ENCODE results near the gene PLXNA3. TPM values are rescaled to one million over a fixed set of nuclear protein-coding genes. Genes with fewer than 3 reads are reported as not detected.

The PLXNA3 gene
- polyA plus RNA-seq, 10 donors: 29.4 to 55.6 (median 33.2) TPM

GRCh38 chrX:154457491-154458115 lies 478 bp upstream of the PLXNA3 start:
- peak in 2 of 3 donors; percentile 40 for DNase-seq

- DNase-seq: peak in 1 of 3 donors; percentile 22
Observed at GRCh38 chrX:154458954-154459778, 1.1 kb downstream of the PLXNA3 start.

- DNase-seq: no peak
Observed at GRCh38 chrX:154459832-154460231, 1.8 kb downstream of the PLXNA3 start.

GRCh38 chrX:154460326-154460725 lies 2.2 kb downstream of the PLXNA3 start:
- DNase-seq: no peak

- DNase-seq: no peak
Observed at GRCh38 chrX:154462396-154462795, 4.3 kb downstream of the PLXNA3 start.

GRCh38 chrX:154463611-154464220 lies 5.6 kb downstream of the PLXNA3 start:
- DNase-seq: no peak

- DNase-seq: no peak
Observed at GRCh38 chrX:154464806-154465365, 6.8 kb downstream of the PLXNA3 start.

- DNase-seq: no peak
Observed at GRCh38 chrX:154465601-154466000, 7.5 kb downstream of the PLXNA3 start.

GRCh38 chrX:154466036-154466435 lies 8.0 kb downstream of the PLXNA3 start:
- DNase-seq: no peak

- no peak for DNase-seq
Observed at GRCh38 chrX:154466907-154467306, 8.8 kb downstream of the PLXNA3 start.

- DNase-seq: no peak
Observed at GRCh38 chrX:154467556-154467955, 9.5 kb downstream of the PLXNA3 start.

GRCh38 chrX:154468217-154468616 lies 10.1 kb downstream of the PLXNA3 start:
- no peak for DNase-seq

GRCh38 chrX:154469114-154469513 lies 11.0 kb downstream of the PLXNA3 start:
- no peak for DNase-seq

- no peak for DNase-seq
Observed at GRCh38 chrX:154469880-154470279, 11.8 kb downstream of the PLXNA3 start.

- no peak for DNase-seq
Observed at GRCh38 chrX:154470434-154470833, 12.4 kb downstream of the PLXNA3 start.

GRCh38 chrX:154470914-154471568 lies 13.0 kb downstream of the PLXNA3 start:
- DNase-seq: no peak

GRCh38 chrX:154471839-154472684 lies 14.0 kb downstream of the PLXNA3 start:
- DNase-seq: no peak

GRCh38 chrX:154472685-154473632 lies 14.9 kb downstream of the PLXNA3 start:
- DNase-seq: no peak

GRCh38 chrX:154473683-154474082 lies 15.6 kb downstream of the PLXNA3 start:
- no peak for DNase-seq

GRCh38 chrX:154476821-154477220 lies 18.7 kb downstream of the PLXNA3 start:
- peak in 1 of 3 donors; percentile 23 for DNase-seq

All from muscle of back (tissue), 11 donors.